HG03060 (cell line): Measurements from ENCODE around the gene WAPL.
"Not testable (repeated sequence)": the region's sequence is repeated elsewhere in the genome, so short reads cannot be mapped to it uniquely, and the experiment has no call there.

Experiments used
- ATAC-seq: cut with Tn5 transposase; IDR thresholded peaks from one replicate; pipeline ENCODE4 v1.9.1; 2021; ENCODE audit warnings: low read depth, moderate number of reproducible peaks; ENCODE audit not compliant: unreplicated experiment

The WAPL gene

DNA sequence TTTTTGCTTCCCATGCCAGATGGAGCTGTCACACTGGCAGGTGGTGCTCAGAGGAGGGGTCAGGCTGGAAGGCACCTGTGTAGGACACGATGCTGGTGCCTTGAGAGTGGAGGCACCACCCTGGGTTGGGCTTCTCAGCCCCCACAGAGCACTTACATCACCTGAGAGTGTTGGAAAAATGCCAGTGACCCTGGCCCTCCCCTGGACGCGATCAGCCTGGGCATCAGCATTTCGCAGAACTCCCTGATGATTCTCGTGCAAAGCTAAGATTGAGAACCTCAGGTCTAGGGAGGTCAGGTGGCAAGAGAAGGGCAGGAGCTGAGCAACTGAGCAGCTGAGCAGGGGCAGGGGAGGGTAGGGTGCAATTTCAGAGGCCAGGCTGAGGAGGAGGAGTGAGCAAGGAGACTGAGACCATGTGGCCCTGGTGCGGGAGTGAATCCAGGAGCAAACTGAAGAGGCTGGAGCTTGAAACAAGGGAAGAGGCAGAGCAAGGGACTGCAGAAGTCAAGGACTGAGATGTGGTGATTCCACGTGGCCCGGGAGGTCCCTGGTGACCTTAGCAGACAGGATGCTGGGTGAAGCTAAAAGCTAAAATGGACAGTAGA lies 130.3 kb downstream of the WAPL start:
- no peak for ATAC-seq

DNA sequence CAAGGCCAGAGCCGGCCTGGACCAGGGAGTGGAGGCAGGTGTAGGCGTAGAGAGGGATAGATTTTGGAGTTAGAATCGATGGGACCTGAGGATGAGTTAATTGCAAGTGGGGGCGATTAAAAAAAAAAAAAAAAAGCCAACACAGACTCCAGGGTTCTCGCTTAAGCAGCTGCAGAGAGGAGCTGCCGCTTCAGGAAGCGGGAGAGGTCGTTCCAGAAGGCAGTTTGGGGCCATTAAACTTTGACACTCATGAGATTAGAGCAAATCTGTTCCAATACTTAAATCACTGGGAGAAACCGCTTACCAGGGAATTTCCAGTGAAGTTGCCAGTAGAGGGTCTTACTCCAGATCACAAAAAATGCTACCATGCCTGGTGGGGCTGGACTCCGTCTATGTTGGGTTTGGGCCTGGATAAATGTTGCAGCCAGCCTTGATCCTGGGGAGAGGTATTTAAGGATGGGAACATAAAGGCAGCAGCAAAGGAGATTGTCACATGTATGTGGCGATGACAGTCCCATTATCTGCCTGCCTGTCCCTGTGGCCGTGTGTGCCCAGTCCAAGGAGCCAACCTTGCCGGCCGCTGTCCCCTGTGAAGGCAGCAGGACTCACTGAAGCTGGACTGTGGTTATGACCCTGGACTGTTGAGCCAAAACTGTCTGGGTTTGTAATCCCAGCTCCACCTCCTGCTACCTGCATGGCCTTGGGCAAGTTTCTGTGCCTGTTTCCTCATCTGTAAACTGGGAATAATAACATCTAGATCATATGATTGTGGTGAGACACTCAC lies 131.1 kb downstream of the WAPL start:
- no peak for ATAC-seq

DNA sequence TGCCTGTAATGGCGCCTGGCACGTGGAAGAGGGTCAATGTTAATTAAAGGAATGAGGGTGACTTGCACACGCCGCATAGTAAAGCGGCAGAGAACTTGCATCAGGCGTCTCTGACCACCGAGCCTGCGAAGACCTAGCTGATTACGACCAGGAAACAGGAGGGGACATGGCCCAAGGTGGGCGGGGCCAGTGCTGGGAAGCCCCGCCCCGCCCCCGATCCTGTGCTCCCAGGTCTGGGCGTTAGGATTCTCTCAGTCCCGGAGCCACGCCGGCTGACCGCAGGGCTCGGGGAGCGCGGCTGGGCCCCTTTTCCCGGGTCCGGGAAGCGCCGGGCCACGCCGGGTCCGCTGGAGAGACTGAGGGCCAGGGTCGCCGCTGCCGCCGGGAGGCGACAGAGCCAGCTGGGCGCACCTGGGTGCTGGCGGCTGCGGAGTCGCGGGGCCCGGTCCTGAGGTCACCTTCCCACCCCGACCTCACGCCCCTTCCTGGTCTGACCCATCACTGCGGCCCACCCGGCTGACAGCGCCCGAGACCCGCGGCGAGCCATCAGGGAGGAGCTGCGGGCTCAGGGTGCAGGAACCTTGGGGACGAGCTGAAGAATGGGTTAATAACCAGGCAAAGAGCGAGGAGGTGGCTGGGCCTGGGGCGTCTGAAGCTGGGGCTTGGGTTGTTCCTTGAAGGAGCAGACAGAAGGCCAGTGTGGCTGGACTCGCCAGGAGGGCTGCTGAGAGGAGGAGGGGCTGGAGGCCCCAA lies 132.0 kb downstream of the WAPL start:
- peak; percentile 41 for ATAC-seq

- ATAC-seq, result not testable (repeated sequence)
Observed at GRCh38 chr10:86389109-86389440, 132.5 kb downstream of the WAPL start.

GRCh38 chr10:86388119-86388704 lies 133.4 kb downstream of the WAPL start:
- no peak for ATAC-seq

- no peak for ATAC-seq
Observed at GRCh38 chr10:86387178-86387794, 134.3 kb downstream of the WAPL start.

- no peak for ATAC-seq
Observed at GRCh38 chr10:86385806-86386205, 135.8 kb downstream of the WAPL start.
